K562 (cell line): ENCODE data around the gene PNMT. TPM values are rescaled to one million over a fixed set of nuclear protein-coding genes. Genes with fewer than 3 reads are reported as not detected.
A peak's percentile ranks its signal among the peaks of the same experiment; 100 is the strongest.

ENCODE experiments used
- ATAC-seq: fragments of 200-7000 bp; cut with Tn5 transposase; 3 replicates; pipeline ENCODE4 v1.9.1; 2020; ENCODE audit warnings: moderate library complexity
- BruUV-seq: library from RNA; stranded (reverse); fragments of 400-500 nt; replicated peaks from 2 replicates; lab custom pipeline; 2021; lab: Mats Ljungman, UMichigan
- CTCF ChIA-PET: fragments of 300-600 bp; formaldehyde crosslinking; extraction: SDS; loops from one replicate; lab custom pipeline; 2021; ENCODE audit warnings: low intra/inter-chr PET ratio; lab: Yijun Ruan, JAX
- POLR2A ChIA-PET: fragments of 300-600, 350-650 bp; sonication (Branson Sonifier 250); formaldehyde crosslinking; extraction: SDS; loops from one replicate; lab custom pipeline; 2021; ENCODE audit warnings: antibody characterized with exemption, inconsistent platforms; lab: Yijun Ruan, JAX
- DNase-seq, 4 experiments: peaks; one replicate each; pipeline versions ENCODE4 v3.0.0 to v3.0.0-alpha.2; 2011 to 2018; ENCODE audit warnings: low spot score in 3 of 4, mixed read lengths in 3 of 4; ENCODE audit errors: extremely low read depth in 1 of 4
- FAIRE-seq: peaks from 2 replicates; lab custom pipeline; 2011; peaks lifted over from hg19 to GRCh38; lab: Jason Lieb, UNC
- H2AFZ ChIP-seq: 2 replicates; pipeline ENCODE4 v1.6.0; 2011; ENCODE audit warnings: low read depth, low read length, control low read depth, inconsistent platforms
- H3K27ac ChIP-seq: fragments of 200-600 bp; 3 replicates; pipeline ENCODE4 v1.8.0; 2011; ENCODE audit warnings: low read depth, mild to moderate bottlenecking, control low read depth, inconsistent platforms, low read length, moderate library complexity, mixed read lengths; ENCODE audit errors: extremely low read depth
- H3K27me3 ChIP-seq, 2 experiments: fragments of 300-600 bp in 1 of 2; 2 replicates in 1 of 2; 3 replicates in 1 of 2; pipeline versions ENCODE4 v1.6.0 to v1.8.0; 2011; ENCODE audit warnings: inconsistent platforms in 2 of 2, low read length in 2 of 2, mild to moderate bottlenecking in 1 of 2, mixed read lengths in 1 of 2, moderate library complexity in 1 of 2; ENCODE audit not compliant: control insufficient read depth in 2 of 2, insufficient read depth in 2 of 2
- H3K36me3 ChIP-seq: fragments of 300-600 bp; 3 replicates; pipeline ENCODE4 v1.8.0; 2011; ENCODE audit warnings: mild to moderate bottlenecking, low read length, inconsistent platforms; ENCODE audit not compliant: control insufficient read depth, insufficient read depth
- H3K4me1 ChIP-seq, 2 experiments: fragments of 200-600 bp in 1 of 2; replicated peaks in 1 of 2; 2 replicates in 1 of 2; 3 replicates in 1 of 2; pipeline versions ENCODE4 v1.5.1 to v1.8.0; 2011; ENCODE audit warnings: inconsistent platforms in 2 of 2, low read length in 2 of 2, mild to moderate bottlenecking in 1 of 2, mixed read lengths in 1 of 2, moderate library complexity in 1 of 2; ENCODE audit not compliant: control insufficient read depth in 2 of 2, insufficient read depth in 2 of 2
- H3K4me2 ChIP-seq: 2 replicates; pipeline ENCODE4 v1.6.1; 2011; ENCODE audit warnings: low read length, control low read depth, inconsistent platforms, mixed read lengths; ENCODE audit not compliant: insufficient read depth
- H3K4me3 ChIP-seq: fragments of 200-600 bp; sonication (generic), shearing (Covaris generic); 2 replicates; pipeline ENCODE4 v1.5.1; 2016; ENCODE audit warnings: control low read depth, inconsistent platforms
- H3K79me2 ChIP-seq: fragments of 200-600 bp; 3 replicates; pipeline ENCODE4 v1.8.0; 2011; ENCODE audit warnings: low read length, inconsistent platforms; ENCODE audit not compliant: control insufficient read depth, insufficient read depth
- H3K9ac ChIP-seq, 2 experiments: 2 replicates each; pipeline versions ENCODE4 v1.6.0 to v1.6.1; 2011; ENCODE audit warnings: low read depth in 2 of 2, low read length in 2 of 2, control low read depth in 1 of 2, inconsistent platforms in 1 of 2, mild to moderate bottlenecking in 1 of 2, mixed read lengths in 1 of 2; ENCODE audit not compliant: insufficient read depth in 1 of 2
- H3K9me1 ChIP-seq: one replicate; pipeline ENCODE4 v1.6.0; 2011; ENCODE audit warnings: inconsistent platforms, mild to moderate bottlenecking, low read length, moderate library complexity; ENCODE audit not compliant: control insufficient read depth, insufficient read depth
- H3K9me3 ChIP-seq: replicated peaks from 2 replicates; pipeline ENCODE4 v1.5.1; 2011; ENCODE audit warnings: low read depth, low read length, inconsistent platforms; ENCODE audit not compliant: control insufficient read depth, insufficient read depth
- H4K20me1 ChIP-seq: replicated peaks from 2 replicates; pipeline ENCODE4 v1.6.1; 2011; ENCODE audit warnings: low read length, inconsistent platforms, mixed read lengths; ENCODE audit not compliant: control insufficient read depth, insufficient read depth
- CGGBP1 ChIP-seq: fragments of 250-450 bp; sonication (Bioruptor Pico); IDR thresholded peaks from 2 replicates; pipeline ENCODE4 v1.9.0; 2021; ENCODE audit warnings: mild to moderate bottlenecking
- DACH1 ChIP-seq: fragments of 450-650 bp; IDR thresholded peaks from 2 replicates; pipeline ENCODE4 v1.6.1; 2018; ENCODE audit not compliant: partially characterized antibody
- ETS2 ChIP-seq: IDR thresholded peaks from 2 replicates; pipeline ENCODE4 v1.6.1; 2016; ENCODE audit warnings: borderline replicate concordance, missing genetic modification characterization, mild to moderate bottlenecking, moderate library complexity, missing compliant biosample characterization; ENCODE audit not compliant: poor library complexity, severe bottlenecking
- HCFC1 ChIP-seq: IDR thresholded peaks from 2 replicates; pipeline ENCODE4 v1.6.1; 2012; ENCODE audit warnings: low read depth, low read length, improper control_type of control experiment
- MNT ChIP-seq, 2 experiments: fragments of 450-650 bp; conservative IDR thresholded peaks; 2 replicates each; pipeline ENCODE4 v1.6.1; 2017; ENCODE audit warnings: mild to moderate bottlenecking in 2 of 2, moderate library complexity in 2 of 2
- ZNF263 ChIP-seq: sonication (generic); formaldehyde crosslinking; IDR thresholded peaks from 2 replicates; pipeline ENCODE4 v1.8.0; 2022; ENCODE audit warnings: mild to moderate bottlenecking, missing genetic modification reagents, borderline replicate concordance
- ZNF511 ChIP-seq: sonication (generic); formaldehyde crosslinking; IDR thresholded peaks from 2 replicates; pipeline ENCODE4 v1.8.0; 2022; ENCODE audit warnings: mild to moderate bottlenecking, missing genetic modification reagents
- WGBS: fragments of 100-300 bp; shearing (Covaris generic); methylation state at CpG from one replicate; pipeline ENCODE4 v1.1.6; 2016; ENCODE audit warnings: low coverage, mixed read lengths; ENCODE audit not compliant: insufficient coverage; ENCODE audit errors: missing lambda C conversion rate; 5-methylcytosine and 5-hydroxymethylcytosine counted together
- in situ Hi-C: fragments of 300-500 bp; cut with MboI; formaldehyde crosslinking; loops from 4 replicates; pipeline ENCODE4 v1.15.0; 2018; ENCODE audit warnings: inconsistent platforms, mixed read lengths
- intact Hi-C: fragments of 100-400 bp; cut with micrococcal nuclease; formaldehyde crosslinking; loops from 2 replicates; pipeline ENCODE4 v1.14.2; 2022
- polyA plus RNA-seq, 8 experiments: library from polyadenylated mRNA; depleted of rRNA in 4 of 8; stranded (reverse) in 5 of 8; unstranded in 3 of 8; fragments of >200 nt; fragmentation: Nextera tagmentation in 2 of 8; fragmentation: Illumina TruSeq in 1 of 8; extraction: Ambion mirVana in 2 of 8; extraction: Trizol in 1 of 8; gene quantifications; 2 replicates each; pipeline versions ENCODE4 v1.2.1 to v1.2.3, GENCODE V29; 2011 to 2014; ENCODE audit warnings: inconsistent platforms in 1 of 8, missing spikeins in 1 of 8
- total RNA-seq, 7 experiments: library from RNA; depleted of rRNA in 6 of 7; stranded (reverse); fragments of >200 nt in 6 of 7; fragmentation: Illumina TruSeq in 2 of 7; extraction: Trizol in 2 of 7; gene quantifications; 2 replicates each; pipeline versions ENCODE4 v1.2.1 to v1.2.3, GENCODE V29; 2011 to 2021; ENCODE audit warnings: low replicate concordance in 1 of 7
- TF ChIP-seq, protein P1 (sequence below): fragments of 450-650 bp; IDR thresholded peaks from 2 replicates; pipeline ENCODE4 v1.7.0; 2016; ENCODE audit warnings: borderline replicate concordance

PNMT gene
- total and polyA plus RNA-seq, 9 of the 15 experiments (the other 6 are each of a cell fraction or from before 2014, with no cell fraction given), result 0.55 to 18.1 (median 5.8) TPM

GRCh38 chr17:39652587-39653315 is 15.5 kb upstream of the PNMT start:
- no peak for DNase-seq
- 40% methylated on average over 7 of the region's 7 CpGs for WGBS
- H3K27me3 ChIP-seq, result no peaks in the 10 kb centered on the region
- H3K9me3 ChIP-seq, result no peaks in the 10 kb centered on the region
- H3K36me3 ChIP-seq, result peaks cover 39% of the 10 kb centered on the region
- in situ Hi-C loops, result no loop called here
- H4K20me1 ChIP-seq, result no peaks in the 10 kb centered on the region
- H3K4me3 ChIP-seq, result no peak overlapping the region
- H2AFZ ChIP-seq, result no peak overlapping the region
- intact Hi-C loops, result no loop called here
- H3K4me2 ChIP-seq, result peak overlapping the region; percentile 12; the same call in 1 of the 2 replicates
- ATAC-seq, result no peak; the same call in 2 of the 3 replicates
- BruUV-seq, result no TSS peak
- TF ChIP-seq CGGBP1 (no peak), HCFC1 (no peak), ETS2 (tag) (no peak), ZNF263 (peak; percentile 40; the same call in 1 of the 2 replicates), DACH1 (no peak), MNT (conservative IDR thresholded peaks at IDR 0.05) (no peak), ZNF511 (CRISPR knock-in tag) (no peak)
- TF ChIP-seq, protein P1, sequence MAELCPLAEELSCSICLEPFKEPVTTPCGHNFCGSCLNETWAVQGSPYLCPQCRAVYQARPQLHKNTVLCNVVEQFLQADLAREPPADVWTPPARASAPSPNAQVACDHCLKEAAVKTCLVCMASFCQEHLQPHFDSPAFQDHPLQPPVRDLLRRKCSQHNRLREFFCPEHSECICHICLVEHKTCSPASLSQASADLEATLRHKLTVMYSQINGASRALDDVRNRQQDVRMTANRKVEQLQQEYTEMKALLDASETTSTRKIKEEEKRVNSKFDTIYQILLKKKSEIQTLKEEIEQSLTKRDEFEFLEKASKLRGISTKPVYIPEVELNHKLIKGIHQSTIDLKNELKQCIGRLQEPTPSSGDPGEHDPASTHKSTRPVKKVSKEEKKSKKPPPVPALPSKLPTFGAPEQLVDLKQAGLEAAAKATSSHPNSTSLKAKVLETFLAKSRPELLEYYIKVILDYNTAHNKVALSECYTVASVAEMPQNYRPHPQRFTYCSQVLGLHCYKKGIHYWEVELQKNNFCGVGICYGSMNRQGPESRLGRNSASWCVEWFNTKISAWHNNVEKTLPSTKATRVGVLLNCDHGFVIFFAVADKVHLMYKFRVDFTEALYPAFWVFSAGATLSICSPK, result no peak
- POLR2A ChIA-PET, result interaction anchor here (0.7 to 1.2 kb wide), 4 partner anchors 9 to 97 kb away, joined by 3 to 6 read pairs (median 4); no protein-coding TSS in a partner anchor
- CTCF ChIA-PET, result interaction anchor here (0.7 to 3.3 kb wide), 2 partner anchors 30 to 78 kb away, joined by 4 to 38 read pairs; no protein-coding TSS in a partner anchor
- FAIRE-seq, result no peak
- no peaks in the 10 kb centered on the region for H3K9me1 ChIP-seq
- peaks cover 52% of the 10 kb centered on the region for H3K79me2 ChIP-seq
- H3K27ac ChIP-seq, result peak overlapping the region; percentile 34; the same call in 2 of the 3 replicates
- peak overlapping the region in 1 of 2 experiments; percentile 89; a peak in 2 of 4 replicates for H3K9ac ChIP-seq
- H3K4me1 ChIP-seq, result peaks cover 53 to 62% of the 10 kb centered on the region in 2 experiments
